HepG2 (cell line): ENCODE data around the gene RRP12. TPM values are rescaled to one million over a fixed set of nuclear protein-coding genes. Genes with fewer than 3 reads are reported as not detected.

Experiments
- DMTF1 ChIP-seq: sonication (generic); formaldehyde crosslinking; IDR thresholded peaks from 2 replicates; pipeline ENCODE4 v1.4.0; 2020; ENCODE audit warnings: mild to moderate bottlenecking, missing genetic modification reagents
- DPF2 ChIP-seq: sonication (generic); formaldehyde crosslinking; IDR thresholded peaks from 2 replicates; pipeline ENCODE4 v1.4.0; 2020; ENCODE audit warnings: mild to moderate bottlenecking, low read depth, missing genetic modification reagents, borderline replicate concordance
- ELF1 ChIP-seq: sonication (generic); formaldehyde crosslinking; IDR thresholded peaks from 2 replicates; pipeline ENCODE4 v1.4.0; 2020; ENCODE audit warnings: missing genetic modification reagents
- FOSL1 ChIP-seq: sonication (generic); formaldehyde crosslinking; IDR thresholded peaks from 2 replicates; pipeline ENCODE4 v1.9.0; 2021; ENCODE audit warnings: missing genetic modification reagents, borderline replicate concordance
- IKZF1 ChIP-seq: fragments of 450-650 bp; IDR thresholded peaks from 2 replicates; pipeline ENCODE4 v1.7.1; 2016
- KDM3A ChIP-seq: IDR thresholded peaks from 2 replicates; pipeline ENCODE4 v1.6.1; 2018; ENCODE audit warnings: low read depth, missing compliant biosample characterization
- KDM5B ChIP-seq: sonication (generic); formaldehyde crosslinking; IDR thresholded peaks from 2 replicates; pipeline ENCODE4 v1.4.0; 2020; ENCODE audit warnings: missing genetic modification reagents, mild to moderate bottlenecking, borderline replicate concordance
- KLF15 ChIP-seq: sonication (generic); formaldehyde crosslinking; IDR thresholded peaks from 2 replicates; pipeline ENCODE4 v1.8.1; 2023; ENCODE audit warnings: borderline replicate concordance, mild to moderate bottlenecking, inconsistent platforms, missing genetic modification reagents, mixed read lengths
- NFE2L2 ChIP-seq: fragments of 150-350 bp; IDR thresholded peaks from 2 replicates; pipeline ENCODE4 v1.6.1; 2014; ENCODE audit warnings: low read length
- NKX3-1 ChIP-seq: sonication (generic); formaldehyde crosslinking; IDR thresholded peaks from 2 replicates; pipeline ENCODE4 v1.5.0; 2020; ENCODE audit warnings: missing genetic modification reagents
- PRPF4 ChIP-seq: fragments of 200-400 bp; formaldehyde crosslinking; IDR thresholded peaks from 2 replicates; pipeline ENCODE4 v1.6.1; 2016; ENCODE audit warnings: low read length, low read depth; ENCODE audit not compliant: poor library complexity, severe bottlenecking
- SMARCE1 ChIP-seq: fragments of 450-650 bp; IDR thresholded peaks from 2 replicates; pipeline ENCODE4 v1.6.1; 2017; ENCODE audit warnings: borderline replicate concordance
- ZBTB7B ChIP-seq: sonication (generic); formaldehyde crosslinking; IDR thresholded peaks from 2 replicates; pipeline ENCODE4 v1.4.0; 2020; ENCODE audit warnings: missing genetic modification reagents
- ZFP1 ChIP-seq: IDR thresholded peaks from 2 replicates; pipeline ENCODE4 v1.6.1; 2016
- ZFP36L2 ChIP-seq: sonication (generic); formaldehyde crosslinking; IDR thresholded peaks from 2 replicates; pipeline ENCODE4 v1.4.0; 2020; ENCODE audit warnings: missing genetic modification reagents
- ZNF124 ChIP-seq: sonication (generic); formaldehyde crosslinking; IDR thresholded peaks from 2 replicates; pipeline ENCODE4 v1.4.0; 2020; ENCODE audit warnings: missing genetic modification reagents
- ZNF30 ChIP-seq: sonication (generic); formaldehyde crosslinking; IDR thresholded peaks from 2 replicates; pipeline ENCODE4 v1.5.0; 2020; ENCODE audit warnings: mild to moderate bottlenecking, missing genetic modification reagents
- ZNF580 ChIP-seq: IDR thresholded peaks from 2 replicates; pipeline ENCODE4 v1.6.1; 2016; ENCODE audit warnings: low read depth, borderline replicate concordance
- ZNF660 ChIP-seq: sonication (generic); formaldehyde crosslinking; IDR thresholded peaks from 2 replicates; pipeline ENCODE4 v1.5.1; 2020; ENCODE audit warnings: mild to moderate bottlenecking, low read depth, missing genetic modification reagents, borderline replicate concordance
- polyA plus RNA-seq, 8 experiments: library from polyadenylated mRNA; depleted of rRNA in 3 of 8; stranded (reverse) in 7 of 8; unstranded in 1 of 8; fragments of >200 nt; fragmentation: Illumina TruSeq in 4 of 8; extraction: Trizol in 4 of 8; gene quantifications; 2 replicates each; pipeline versions ENCODE4 v1.2.1 to v1.2.3, GENCODE V29; 2011 to 2016; ENCODE audit warnings: low read depth in 4 of 8, missing spikeins in 1 of 8, mixed read lengths in 1 of 8; ENCODE audit not compliant: insufficient read depth in 1 of 8
- total RNA-seq, 5 experiments: library from RNA; depleted of rRNA; stranded (reverse); fragments of >200 nt; fragmentation: Illumina TruSeq; extraction: Trizol; gene quantifications; 2 replicates each; pipeline ENCODE4 v1.2.3, GENCODE V29; 2016; ENCODE audit warnings: low read depth in 1 of 5
- TF ChIP-seq, protein P1 (sequence below): sonication (generic); formaldehyde crosslinking; IDR thresholded peaks from 2 replicates; pipeline ENCODE4 v1.4.0; 2020; ENCODE audit warnings: missing genetic modification reagents
- TF ChIP-seq, protein P2 (sequence below): sonication (generic); formaldehyde crosslinking; IDR thresholded peaks from 2 replicates; pipeline ENCODE4 v1.4.0; 2020; ENCODE audit warnings: mild to moderate bottlenecking, missing genetic modification reagents
- TF ChIP-seq, protein P3 (sequence below): sonication (generic); formaldehyde crosslinking; IDR thresholded peaks from 2 replicates; pipeline ENCODE4 v1.5.0; 2020; ENCODE audit warnings: mild to moderate bottlenecking, missing genetic modification reagents

Gene RRP12
- total and polyA plus RNA-seq, 2 of the 13 experiments (the other 11 are each of a cell fraction or from before 2014, with no cell fraction given): 13.2 to 39.4 TPM

GRCh38 chr10:97334370-97335175 is 66.6 kb downstream of the RRP12 start, which contains the start of gene FRAT2 (continued):
- TF ChIP-seq, protein P1, sequence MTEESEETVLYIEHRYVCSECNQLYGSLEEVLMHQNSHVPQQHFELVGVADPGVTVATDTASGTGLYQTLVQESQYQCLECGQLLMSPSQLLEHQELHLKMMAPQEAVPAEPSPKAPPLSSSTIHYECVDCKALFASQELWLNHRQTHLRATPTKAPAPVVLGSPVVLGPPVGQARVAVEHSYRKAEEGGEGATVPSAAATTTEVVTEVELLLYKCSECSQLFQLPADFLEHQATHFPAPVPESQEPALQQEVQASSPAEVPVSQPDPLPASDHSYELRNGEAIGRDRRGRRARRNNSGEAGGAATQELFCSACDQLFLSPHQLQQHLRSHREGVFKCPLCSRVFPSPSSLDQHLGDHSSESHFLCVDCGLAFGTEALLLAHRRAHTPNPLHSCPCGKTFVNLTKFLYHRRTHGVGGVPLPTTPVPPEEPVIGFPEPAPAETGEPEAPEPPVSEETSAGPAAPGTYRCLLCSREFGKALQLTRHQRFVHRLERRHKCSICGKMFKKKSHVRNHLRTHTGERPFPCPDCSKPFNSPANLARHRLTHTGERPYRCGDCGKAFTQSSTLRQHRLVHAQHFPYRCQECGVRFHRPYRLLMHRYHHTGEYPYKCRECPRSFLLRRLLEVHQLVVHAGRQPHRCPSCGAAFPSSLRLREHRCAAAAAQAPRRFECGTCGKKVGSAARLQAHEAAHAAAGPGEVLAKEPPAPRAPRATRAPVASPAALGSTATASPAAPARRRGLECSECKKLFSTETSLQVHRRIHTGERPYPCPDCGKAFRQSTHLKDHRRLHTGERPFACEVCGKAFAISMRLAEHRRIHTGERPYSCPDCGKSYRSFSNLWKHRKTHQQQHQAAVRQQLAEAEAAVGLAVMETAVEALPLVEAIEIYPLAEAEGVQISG: peak; percentile 72
- TF ChIP-seq IKZF1 (no peak), DPF2 (no peak), ZNF660 (CRISPR knock-in tag) (0 out of 2 replicates have a peak, but pooled peaks have one; percentile 83), ZBTB7B (CRISPR knock-in tag) (peak; percentile 49; the same call in 1 of the 2 replicates), ZNF30 (CRISPR knock-in tag) (no peak), ZFP1 (CRISPR knock-in tag) (no peak; the same call in 1 of the 2 replicates), KLF15 (CRISPR knock-in tag) (no peak), DMTF1 (CRISPR knock-in tag) (no peak), ZFP36L2 (CRISPR knock-in tag) (no peak; the same call in 1 of the 2 replicates), ZNF124 (0 out of 2 replicates have a peak, but pooled peaks have one; percentile 37), PRPF4 (no peak), NFE2L2 (no peak), KDM5B (CRISPR knock-in tag) (peak; percentile 90), ELF1 (peak; percentile 39; the same call in 1 of the 2 replicates), KDM3A (0 out of 2 replicates have a peak, but pooled peaks have one; percentile 6), SMARCE1 (no peak), ZNF580 (peak; percentile 75; the same call in 1 of the 2 replicates), NKX3-1 (CRISPR knock-in tag) (peak; percentile 70; the same call in 1 of the 2 replicates), FOSL1 (CRISPR knock-in tag) (no peak)
- TF ChIP-seq, protein P2, sequence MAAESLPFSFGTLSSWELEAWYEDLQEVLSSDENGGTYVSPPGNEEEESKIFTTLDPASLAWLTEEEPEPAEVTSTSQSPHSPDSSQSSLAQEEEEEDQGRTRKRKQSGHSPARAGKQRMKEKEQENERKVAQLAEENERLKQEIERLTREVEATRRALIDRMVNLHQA (CRISPR knock-in tag): no peak
- TF ChIP-seq, protein P3, sequence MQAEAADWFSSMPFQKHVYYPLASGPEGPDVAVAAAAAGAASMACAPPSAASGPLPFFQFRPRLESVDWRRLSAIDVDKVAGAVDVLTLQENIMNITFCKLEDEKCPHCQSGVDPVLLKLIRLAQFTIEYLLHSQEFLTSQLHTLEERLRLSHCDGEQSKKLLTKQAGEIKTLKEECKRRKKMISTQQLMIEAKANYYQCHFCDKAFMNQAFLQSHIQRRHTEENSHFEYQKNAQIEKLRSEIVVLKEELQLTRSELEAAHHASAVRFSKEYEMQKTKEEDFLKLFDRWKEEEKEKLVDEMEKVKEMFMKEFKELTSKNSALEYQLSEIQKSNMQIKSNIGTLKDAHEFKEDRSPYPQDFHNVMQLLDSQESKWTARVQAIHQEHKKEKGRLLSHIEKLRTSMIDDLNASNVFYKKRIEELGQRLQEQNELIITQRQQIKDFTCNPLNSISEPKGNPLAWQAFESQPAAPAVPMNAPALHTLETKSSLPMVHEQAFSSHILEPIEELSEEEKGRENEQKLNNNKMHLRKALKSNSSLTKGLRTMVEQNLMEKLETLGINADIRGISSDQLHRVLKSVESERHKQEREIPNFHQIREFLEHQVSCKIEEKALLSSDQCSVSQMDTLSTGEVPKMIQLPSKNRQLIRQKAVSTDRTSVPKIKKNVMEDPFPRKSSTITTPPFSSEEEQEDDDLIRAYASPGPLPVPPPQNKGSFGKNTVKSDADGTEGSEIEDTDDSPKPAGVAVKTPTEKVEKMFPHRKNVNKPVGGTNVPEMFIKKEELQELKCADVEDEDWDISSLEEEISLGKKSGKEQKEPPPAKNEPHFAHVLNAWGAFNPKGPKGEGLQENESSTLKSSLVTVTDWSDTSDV (CRISPR knock-in tag): peak; percentile 4; the same call in 1 of the 2 replicates
